GM20000 (cell line): ENCODE data around the gene EPB41L4B.
"Not testable (repeated sequence)": the region's sequence is repeated elsewhere in the genome, so short reads cannot be mapped to it uniquely, and the experiment has no call there.

Source experiments
- DNase-seq: peaks from one replicate; pipeline ENCODE4 v3.0.0; 2012; ENCODE audit warnings: low spot score
- CTCF ChIP-seq: IDR thresholded peaks from 2 replicates; pipeline ENCODE4 v1.5.1; 2012; ENCODE audit warnings: mild to moderate bottlenecking, control low read depth; ENCODE audit errors: extremely low read depth, missing control alignments

EPB41L4B gene

GRCh38 chr9:109320742-109321448, at the start of gene EPB41L4B:
Gene EPB41L4B, minus strand, starts transcription at chr9:109321059. Its CDS starts 613 bp downstream, at chr9:109320446.
- DNase-seq: peak; percentile 94
- peak; percentile 99 for TF ChIP-seq CTCF

GRCh38 chr9:109369285-109369684, 48.4 kb upstream of the EPB41L4B start:
- peak; percentile 35 for DNase-seq
- TF ChIP-seq CTCF: no peak

- no peak for TF ChIP-seq CTCF
- DNase-seq: no peak
These were observed 39.9 kb upstream of the EPB41L4B start for GRCh38 chr9:109360771-109361170.

- not testable (repeated sequence) for DNase-seq
These were observed 38.2 kb upstream of the EPB41L4B start for GRCh38 chr9:109358968-109359603.

DNA sequence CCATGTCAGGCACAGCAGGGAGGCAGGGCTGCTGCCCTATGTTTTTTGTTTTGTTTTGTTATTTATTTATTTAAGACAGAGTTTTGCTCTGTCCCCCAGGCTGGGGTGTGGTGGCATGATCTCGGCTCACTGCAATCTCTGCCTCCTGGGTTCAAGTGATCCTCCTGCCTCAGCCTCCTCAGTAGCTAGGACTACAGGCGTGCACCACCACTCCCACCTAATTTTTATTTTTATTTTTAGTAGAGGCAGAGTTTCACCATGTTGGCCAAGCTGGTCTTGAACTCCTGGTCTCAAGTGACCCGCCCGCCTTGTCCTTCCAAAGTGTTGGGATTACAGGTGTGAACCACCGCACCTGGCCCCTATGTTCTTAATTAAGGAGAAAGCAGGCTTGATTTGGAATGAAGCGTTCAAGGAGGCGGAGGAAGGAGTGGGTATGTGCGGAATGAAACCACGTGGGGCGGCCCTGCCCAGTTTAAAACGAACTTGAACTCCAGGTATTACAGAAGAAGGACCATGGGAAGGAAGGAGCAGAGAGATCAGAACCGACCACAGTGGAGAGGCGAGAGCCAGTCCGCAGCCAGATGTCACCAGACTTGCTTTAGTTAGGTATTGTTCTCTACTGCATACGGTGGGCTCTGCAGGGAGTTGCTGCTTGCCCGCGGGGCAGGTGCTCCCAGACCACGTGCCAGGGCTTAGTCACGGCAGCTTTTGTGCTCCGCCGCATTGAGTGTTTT, 34.9 kb upstream of the EPB41L4B start:
- no peak for TF ChIP-seq CTCF

DNA sequence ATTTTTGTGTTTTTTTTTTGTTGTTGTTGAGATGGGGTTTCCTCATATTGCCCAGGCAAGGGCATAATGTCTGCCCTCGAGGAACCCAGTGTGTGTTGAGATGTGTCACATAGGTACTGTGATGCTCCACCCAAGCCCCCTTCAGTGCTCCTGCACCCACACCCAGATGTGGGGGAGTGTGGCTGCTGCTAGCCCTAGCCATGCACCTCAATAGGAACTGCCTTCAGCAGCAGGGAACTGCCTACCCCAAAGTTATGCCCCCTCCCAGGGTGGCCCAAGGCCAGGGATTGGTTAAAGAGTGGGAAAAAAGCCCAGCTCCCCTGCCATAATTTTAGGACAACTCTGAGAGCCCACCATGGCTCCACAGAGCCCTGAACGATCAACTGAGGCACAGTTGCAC, 33.3 kb upstream of the EPB41L4B start:
- no peak for DNase-seq
- no peak for TF ChIP-seq CTCF

More for the DNA sequence above, 34.9 kb upstream of the EPB41L4B start:
- DNase-seq: no peak

GRCh38 chr9:109351032-109351431, 30.2 kb upstream of the EPB41L4B start:
- TF ChIP-seq CTCF: no peak

More at GRCh38 chr9:109351032-109351431, 30.2 kb upstream of the EPB41L4B start:
- DNase-seq: no peak
